ENCODE measurements around the gene COL23A1.

DNA sequence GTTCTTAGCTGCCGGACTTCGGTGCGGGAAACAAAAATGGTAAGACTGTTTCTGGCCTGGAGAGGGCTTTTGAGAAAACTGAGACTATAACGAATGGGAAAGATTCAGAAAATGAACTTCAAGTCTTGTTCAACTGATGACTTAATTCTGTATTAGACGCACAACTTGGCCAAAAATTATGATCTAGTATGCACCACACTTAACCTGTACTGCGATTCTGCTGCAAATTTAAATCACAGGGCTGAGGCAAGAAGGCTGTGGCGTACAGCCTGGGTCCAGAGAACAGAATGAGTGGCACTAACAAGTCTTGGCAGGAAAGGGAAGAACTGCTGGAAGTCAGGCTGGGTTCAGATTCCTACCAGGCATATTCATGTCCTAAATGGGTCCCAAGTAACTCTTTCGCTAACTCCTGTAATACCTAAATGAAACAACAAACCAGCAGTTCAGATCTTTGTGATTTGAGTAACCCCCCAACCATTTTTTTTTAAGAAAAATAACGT, 781 bp upstream of the COL23A1 start:
- no peak for TF ChIP-seq POLR2A (IDR thresholded peaks at IDR 0.05; ENCODE audit: low read length)
- no peak for TF ChIP-seq GATA1 (IDR thresholded peaks at IDR 0.05; ENCODE audit: low read depth, low read length)
